Mesodermal cell (in vitro differentiated cells): Measurements from ENCODE around the gene SEC14L1.

Experiments used
- H3K27ac ChIP-seq: 2 replicates; pipeline ENCODE4 v1.7.0; 2013; ENCODE audit warnings: mild to moderate bottlenecking, low read depth, low read length, moderate library complexity; ENCODE audit not compliant: severe bottlenecking
- H3K36me3 ChIP-seq: 2 replicates; pipeline ENCODE4 v1.7.1; 2013; ENCODE audit warnings: mild to moderate bottlenecking, low read length, moderate library complexity; ENCODE audit not compliant: control insufficient read depth, insufficient read depth
- H3K4me1 ChIP-seq: one replicate; pipeline ENCODE4 v1.7.1; 2013; ENCODE audit warnings: mild to moderate bottlenecking, low read length; ENCODE audit not compliant: insufficient read depth, control insufficient read depth, poor library complexity, severe bottlenecking
- H3K4me3 ChIP-seq: 2 replicates; pipeline ENCODE4 v1.7.0; 2013; ENCODE audit warnings: low read length, control low read depth, mild to moderate bottlenecking; ENCODE audit not compliant: insufficient read depth, poor library complexity, severe bottlenecking; ENCODE audit errors: extremely low read depth
- H3K9me3 ChIP-seq: 2 replicates; pipeline ENCODE4 v1.7.1; 2013; ENCODE audit warnings: mild to moderate bottlenecking, low read length, moderate library complexity; ENCODE audit not compliant: control insufficient read depth
- WGBS, 2 experiments: methylation state at CpG; one replicate each; pipeline ENCODE4 v1.1.5; 2013; ENCODE audit warnings: missing lambda C conversion rate in 2 of 2; ENCODE audit not compliant: insufficient coverage in 2 of 2; 5-methylcytosine and 5-hydroxymethylcytosine counted together

SEC14L1 gene

DNA sequence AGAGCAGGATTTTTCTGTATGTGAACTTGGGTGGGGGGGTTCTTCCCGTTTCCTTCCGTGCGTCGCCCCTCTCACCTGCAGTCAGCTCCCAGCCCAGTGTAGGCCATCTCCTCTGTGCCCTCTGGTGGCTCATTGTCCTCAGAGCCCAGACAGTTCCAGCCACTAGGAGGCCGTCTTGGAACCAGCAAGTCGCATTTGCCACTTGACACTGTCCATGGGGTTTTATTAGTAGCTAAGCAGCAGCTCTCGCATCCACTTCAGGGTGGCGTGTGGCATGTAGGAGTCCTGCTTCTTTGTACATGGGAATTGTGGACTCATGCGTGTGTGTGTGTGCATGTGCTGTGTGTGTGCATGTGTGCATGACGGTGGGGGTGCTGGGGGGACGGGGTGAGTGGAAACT, 74.0 kb downstream of the SEC14L1 start:
- 79 to 87% methylated on average over 5 to 7 of the region's 11 CpGs for WGBS, 2 experiments
- Histone ChIP-seq H3K36me3 (peaks cover 90% of the 10 kb centered on the region), H3K4me1 (peaks cover 5% of the 10 kb centered on the region), H3K4me3 (no peak overlapping the region), H3K9me3 (no peaks in the 10 kb centered on the region), H3K27ac (no peak overlapping the region)

- 93 to 98% methylated on average over 15 to 16 of the region's 16 CpGs for WGBS, 2 experiments
- no peak overlapping the region for H3K4me3 ChIP-seq
- H3K27ac ChIP-seq, result no peak overlapping the region
- peaks cover 84% of the 10 kb centered on the region for H3K36me3 ChIP-seq
- peaks cover 5% of the 10 kb centered on the region for H3K4me1 ChIP-seq
- H3K9me3 ChIP-seq, result no peaks in the 10 kb centered on the region
Measured at GRCh38 chr17:77215281-77215680, 74.5 kb downstream of the SEC14L1 start.

DNA sequence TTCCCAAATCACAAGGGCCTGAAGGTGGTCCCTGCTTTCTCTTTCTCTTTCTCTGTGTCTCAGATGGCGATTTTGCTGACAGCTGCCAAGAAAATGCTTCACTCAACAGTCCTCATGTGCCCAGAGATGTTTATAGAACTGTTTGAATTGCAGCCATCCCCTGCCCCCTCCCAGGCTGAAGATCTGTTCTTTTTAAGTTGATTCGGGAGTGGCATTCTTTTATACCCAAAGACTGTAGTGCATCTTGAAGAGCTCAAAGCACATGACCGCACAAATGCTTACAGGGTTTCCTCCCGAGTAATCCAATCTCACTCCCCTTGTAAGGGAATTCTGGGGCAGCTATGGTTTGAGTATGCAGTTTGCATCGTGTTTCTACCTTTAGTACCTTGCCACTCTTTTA, 75.7 kb downstream of the SEC14L1 start:
- Histone ChIP-seq H3K4me3 (no peak overlapping the region), H3K9me3 (no peaks in the 10 kb centered on the region), H3K4me1 (peaks cover 5% of the 10 kb centered on the region), H3K27ac (no peak overlapping the region), H3K36me3 (peaks cover 78% of the 10 kb centered on the region)
- 100% methylated on average over 1 to 3 of the region's 5 CpGs for WGBS, 2 experiments

DNA sequence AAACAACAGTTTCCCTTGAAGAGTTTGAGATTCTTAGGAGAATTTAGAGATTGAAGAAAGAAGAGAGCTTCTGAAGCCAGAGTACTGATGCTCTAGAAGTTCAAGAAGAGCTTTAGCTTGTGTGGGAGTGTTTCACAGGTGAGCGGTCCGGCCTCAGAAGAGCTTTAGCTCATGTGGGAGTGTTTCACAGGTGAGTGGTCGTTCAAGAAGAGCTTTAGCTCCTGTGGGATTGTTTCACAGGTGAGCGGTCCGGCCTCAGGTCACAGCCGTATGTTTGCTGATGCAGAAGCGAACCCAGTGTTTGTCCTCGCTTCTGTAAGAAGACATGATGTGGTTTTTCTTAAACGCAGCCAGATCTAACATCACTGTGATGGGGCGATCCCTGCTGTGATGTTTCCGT, 76.4 kb downstream of the SEC14L1 start:
- Histone ChIP-seq H3K9me3 (no peaks in the 10 kb centered on the region), H3K4me3 (no peak overlapping the region), H3K4me1 (peaks cover 4% of the 10 kb centered on the region), H3K36me3 (peaks cover 73% of the 10 kb centered on the region), H3K27ac (no peak overlapping the region)
- 93 to 98% methylated on average over 8 to 11 of the region's 11 CpGs for WGBS, 2 experiments

GRCh38 chr17:77217566-77217965, 76.8 kb downstream of the SEC14L1 start:
- peaks cover 68% of the 10 kb centered on the region for H3K36me3 ChIP-seq
- no peaks in the 10 kb centered on the region for H3K4me1 ChIP-seq
- no peak overlapping the region for H3K4me3 ChIP-seq
- no peak overlapping the region for H3K27ac ChIP-seq
- H3K9me3 ChIP-seq, result no peaks in the 10 kb centered on the region
- WGBS, 2 experiments, result 93 to 96% methylated on average over 10 to 11 of the region's 11 CpGs

GRCh38 chr17:77218902-77219301, 78.1 kb downstream of the SEC14L1 start:
- H3K9me3 ChIP-seq, result no peaks in the 10 kb centered on the region
- peaks cover 59% of the 10 kb centered on the region for H3K36me3 ChIP-seq
- 89 to 98% methylated on average over 8 to 9 of the region's 10 CpGs for WGBS, 2 experiments
- H3K4me3 ChIP-seq, result no peak overlapping the region
- H3K27ac ChIP-seq, result no peak overlapping the region
- H3K4me1 ChIP-seq, result no peaks in the 10 kb centered on the region

GRCh38 chr17:77222356-77222755, 81.6 kb downstream of the SEC14L1 start:
- Histone ChIP-seq H3K4me1 (no peaks in the 10 kb centered on the region), H3K9me3 (no peaks in the 10 kb centered on the region), H3K36me3 (peaks cover 32% of the 10 kb centered on the region), H3K27ac (no peak overlapping the region), H3K4me3 (no peak overlapping the region)
- 89 to 95% methylated on average over 5 to 6 of the region's 7 CpGs for WGBS, 2 experiments

- WGBS, 2 experiments, result 87 to 96% methylated on average over 21 to 22 of the region's 26 CpGs
- H3K4me1 ChIP-seq, result no peaks in the 10 kb centered on the region
- peaks cover 17% of the 10 kb centered on the region for H3K36me3 ChIP-seq
- no peak overlapping the region for H3K4me3 ChIP-seq
- H3K9me3 ChIP-seq, result no peaks in the 10 kb centered on the region
- H3K27ac ChIP-seq, result no peak overlapping the region
Measured at GRCh38 chr17:77223642-77224420, 83.1 kb downstream of the SEC14L1 start.

- Histone ChIP-seq H3K4me3 (no peak overlapping the region), H3K9me3 (no peaks in the 10 kb centered on the region), H3K36me3 (peaks cover 12% of the 10 kb centered on the region), H3K4me1 (no peaks in the 10 kb centered on the region), H3K27ac (no peak overlapping the region)
- WGBS, 2 experiments, result 80% methylated on average over 1 of the region's 1 CpG; no CpG with 5 or more reads in 1 of the 2 experiments
Measured at GRCh38 chr17:77225265-77225664, 84.5 kb downstream of the SEC14L1 start.

DNA sequence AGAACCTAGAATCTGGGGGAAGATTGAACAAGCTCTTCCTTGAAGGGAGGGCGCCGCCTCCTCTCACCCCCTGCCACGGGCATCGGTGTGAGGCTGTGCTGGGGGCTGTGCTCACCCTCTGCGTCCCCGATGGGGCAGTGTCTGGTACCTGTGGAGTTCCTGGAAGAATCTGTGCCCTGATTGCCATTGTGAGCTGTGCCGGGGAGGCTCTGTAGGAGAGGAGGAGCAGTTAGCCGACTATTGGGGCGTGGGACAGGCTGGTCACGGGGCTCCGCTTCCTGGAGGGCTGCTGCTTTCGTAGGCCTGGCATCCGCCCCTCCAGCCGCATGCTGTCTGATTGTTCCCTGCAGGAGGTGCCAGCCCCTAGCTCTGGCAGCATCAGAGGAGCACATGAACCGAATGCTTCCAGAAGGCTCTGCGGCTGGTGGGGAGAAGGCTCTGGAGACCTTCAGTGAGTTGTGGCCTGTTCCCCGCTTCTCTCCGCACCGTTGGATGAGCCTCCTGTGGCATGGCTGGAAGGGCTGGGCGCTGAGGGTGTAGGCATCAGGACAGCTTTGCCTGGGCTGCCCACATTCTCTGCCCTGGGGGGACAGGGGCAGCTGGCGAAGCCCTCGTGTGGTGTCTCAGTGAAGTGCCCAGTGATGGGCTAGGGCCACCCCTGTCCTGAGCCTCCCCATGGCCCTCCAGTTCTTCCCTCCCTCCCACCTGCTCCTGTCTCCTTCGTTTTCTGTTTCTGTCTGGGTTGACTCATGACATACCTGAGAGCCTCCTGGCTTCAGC, 86.9 kb downstream of the SEC14L1 start:
- Histone ChIP-seq H3K36me3 (peaks cover 5% of the 10 kb centered on the region), H3K9me3 (no peaks in the 10 kb centered on the region), H3K27ac (no peak overlapping the region), H3K4me1 (no peaks in the 10 kb centered on the region), H3K4me3 (no peak overlapping the region)
- 90 to 94% methylated on average over 19 to 23 of the region's 23 CpGs for WGBS, 2 experiments
